Daoy (cell line): ENCODE data around the gene UQCC2. TPM values are rescaled to one million over a fixed set of nuclear protein-coding genes. Genes with fewer than 3 reads are reported as not detected.

ENCODE experiments used
- DNase-seq: peaks from one replicate; pipeline ENCODE4 v3.0.0-alpha.2; 2015; ENCODE audit warnings: low read depth
- total RNA-seq: library from RNA; depleted of rRNA; stranded (reverse); fragments of >200 nt; shearing (Covaris generic); gene quantifications from 2 replicates; pipeline ENCODE4 v1.2.3, GENCODE V29; 2014

The UQCC2 gene
- total RNA-seq, 1 experiment from 2014 or later, result 115 TPM

DNA sequence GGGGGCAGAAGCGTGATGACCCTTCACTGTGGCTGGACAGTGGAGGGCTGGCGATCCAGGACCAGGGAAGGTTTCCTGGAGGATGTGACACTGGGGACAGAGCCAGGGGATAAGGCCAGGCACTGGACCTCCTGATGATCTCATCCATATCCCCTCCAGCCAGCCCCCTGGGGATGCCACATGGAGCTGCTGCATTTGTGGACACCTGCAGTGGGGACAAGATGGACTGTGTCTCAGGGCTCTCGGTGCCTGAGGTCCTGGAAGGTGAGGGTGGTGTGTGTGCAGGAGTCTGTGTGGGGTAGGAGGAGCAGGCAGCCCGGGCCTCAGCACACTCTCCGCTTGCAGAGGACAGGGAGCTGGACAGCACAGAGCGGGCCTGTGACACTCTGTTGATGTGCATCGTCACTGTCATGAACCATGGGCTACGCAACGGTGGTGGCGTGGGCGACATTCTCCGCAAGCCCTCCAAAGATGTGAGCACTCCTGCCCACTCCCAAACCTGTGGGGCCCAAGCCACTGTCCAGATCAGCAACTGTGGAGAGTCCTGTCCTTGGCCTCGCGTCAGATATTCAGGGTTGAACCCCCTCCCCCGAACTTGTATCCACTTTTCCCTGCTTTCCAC is 19.9 kb downstream of the UQCC2 start:
- no peak for DNase-seq

DNA sequence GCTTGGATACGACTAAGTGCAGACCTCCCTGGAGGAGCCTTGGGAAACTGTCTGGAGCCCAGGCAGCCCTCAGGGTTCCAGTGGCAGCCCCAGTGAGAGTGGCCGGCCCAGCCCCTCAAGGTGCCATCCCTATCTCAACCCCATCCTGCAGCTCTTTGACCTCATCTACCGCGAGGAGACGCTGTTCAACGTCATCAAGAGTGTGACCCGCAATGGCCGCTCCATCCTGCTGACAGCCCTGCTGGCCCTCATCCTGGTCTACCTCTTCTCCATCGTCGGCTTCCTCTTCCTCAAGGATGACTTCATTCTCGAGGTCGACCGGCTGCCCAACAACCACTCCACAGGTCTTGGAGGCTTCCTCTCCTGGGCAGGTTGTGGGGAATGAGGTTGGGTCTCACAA is 20.7 kb downstream of the UQCC2 start:
- DNase-seq, result no peak

DNA sequence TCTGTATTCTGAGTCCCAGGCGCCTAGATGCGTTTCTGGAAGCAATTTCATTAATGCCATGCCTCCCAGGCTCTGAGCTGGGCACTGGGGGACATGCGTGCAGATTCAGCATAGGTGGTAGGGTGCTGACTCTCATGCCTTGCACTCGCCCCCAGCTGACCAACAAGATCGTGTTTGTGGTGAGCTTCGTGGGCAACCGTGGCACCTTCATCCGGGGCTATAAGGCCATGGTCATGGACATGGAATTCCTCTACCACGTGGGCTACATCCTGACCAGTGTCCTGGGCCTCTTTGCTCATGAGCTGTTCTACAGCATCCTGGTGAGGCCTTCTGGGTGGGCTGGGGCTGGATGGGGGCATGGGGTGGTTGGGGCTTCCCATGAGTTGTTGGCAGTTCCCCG is 21.6 kb downstream of the UQCC2 start:
- no peak for DNase-seq

DNA sequence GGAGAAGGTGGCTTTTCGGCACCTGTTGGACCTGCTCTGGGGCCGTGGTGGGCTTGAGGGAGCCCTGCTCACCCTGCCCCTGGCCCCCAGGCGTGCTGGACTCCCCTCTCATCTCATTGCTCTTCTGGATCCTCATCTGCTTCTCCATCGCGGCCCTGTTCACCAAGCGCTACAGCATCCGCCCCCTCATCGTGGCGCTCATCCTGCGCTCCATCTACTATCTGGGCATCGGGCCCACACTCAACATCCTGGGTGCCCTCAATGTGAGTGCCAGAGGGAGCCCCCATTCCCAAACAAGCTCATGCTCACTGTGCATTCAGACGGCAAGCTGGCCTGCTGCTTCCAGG is 22.4 kb downstream of the UQCC2 start:
- DNase-seq, result no peak

DNA sequence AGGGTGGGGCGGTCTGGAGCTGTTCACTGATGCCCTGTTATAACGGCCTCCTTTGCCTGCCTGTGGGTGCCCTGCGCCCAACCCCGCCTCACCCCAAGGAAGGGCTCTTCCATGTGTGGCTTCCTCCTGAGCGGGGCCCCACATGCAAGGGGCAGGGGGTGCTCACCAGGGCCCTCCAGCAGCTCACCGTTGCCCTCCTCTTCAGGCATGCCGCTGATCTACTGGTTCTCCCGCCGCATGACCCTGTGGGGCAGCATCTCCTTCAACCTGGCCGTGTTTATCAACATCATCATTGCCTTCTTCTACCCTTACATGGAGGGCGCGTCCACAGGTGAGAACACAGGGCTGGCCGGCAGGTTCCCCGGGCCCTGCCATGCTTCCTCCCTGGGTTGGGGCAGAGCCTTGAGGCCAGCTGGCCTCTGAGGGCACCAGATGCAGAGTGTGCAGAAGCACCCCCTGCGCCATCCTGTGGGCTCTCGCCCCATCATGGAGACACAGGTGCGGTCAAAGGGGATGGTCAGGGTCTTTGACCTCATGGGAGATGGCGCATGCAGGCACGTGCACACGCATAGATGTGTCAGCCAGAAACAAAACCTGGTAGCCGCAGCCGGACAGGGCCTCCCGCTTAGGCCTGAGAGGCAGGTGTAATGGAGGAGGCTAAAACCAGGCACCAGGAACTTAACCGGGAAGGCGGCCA is 22.9 kb downstream of the UQCC2 start:
- DNase-seq, result no peak

DNA sequence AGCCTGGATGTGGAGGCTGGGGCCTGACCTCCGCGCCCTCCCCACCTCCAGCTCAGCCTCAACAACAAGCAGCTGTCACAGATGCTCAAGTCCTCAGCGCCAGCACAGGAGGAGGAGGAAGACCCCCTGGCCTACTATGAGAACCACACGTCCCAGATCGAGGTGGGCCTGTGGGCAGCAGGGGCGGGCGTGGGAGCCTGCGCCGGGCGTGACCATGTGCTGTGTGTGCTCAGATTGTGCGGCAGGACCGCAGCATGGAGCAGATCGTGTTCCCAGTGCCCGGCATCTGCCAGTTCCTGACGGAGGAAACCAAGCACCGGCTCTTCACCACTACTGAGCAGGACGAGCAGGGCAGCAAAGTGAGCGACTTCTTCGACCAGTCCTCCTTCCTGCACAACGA is 23.5 kb downstream of the UQCC2 start:
- DNase-seq, result no peak

DNA sequence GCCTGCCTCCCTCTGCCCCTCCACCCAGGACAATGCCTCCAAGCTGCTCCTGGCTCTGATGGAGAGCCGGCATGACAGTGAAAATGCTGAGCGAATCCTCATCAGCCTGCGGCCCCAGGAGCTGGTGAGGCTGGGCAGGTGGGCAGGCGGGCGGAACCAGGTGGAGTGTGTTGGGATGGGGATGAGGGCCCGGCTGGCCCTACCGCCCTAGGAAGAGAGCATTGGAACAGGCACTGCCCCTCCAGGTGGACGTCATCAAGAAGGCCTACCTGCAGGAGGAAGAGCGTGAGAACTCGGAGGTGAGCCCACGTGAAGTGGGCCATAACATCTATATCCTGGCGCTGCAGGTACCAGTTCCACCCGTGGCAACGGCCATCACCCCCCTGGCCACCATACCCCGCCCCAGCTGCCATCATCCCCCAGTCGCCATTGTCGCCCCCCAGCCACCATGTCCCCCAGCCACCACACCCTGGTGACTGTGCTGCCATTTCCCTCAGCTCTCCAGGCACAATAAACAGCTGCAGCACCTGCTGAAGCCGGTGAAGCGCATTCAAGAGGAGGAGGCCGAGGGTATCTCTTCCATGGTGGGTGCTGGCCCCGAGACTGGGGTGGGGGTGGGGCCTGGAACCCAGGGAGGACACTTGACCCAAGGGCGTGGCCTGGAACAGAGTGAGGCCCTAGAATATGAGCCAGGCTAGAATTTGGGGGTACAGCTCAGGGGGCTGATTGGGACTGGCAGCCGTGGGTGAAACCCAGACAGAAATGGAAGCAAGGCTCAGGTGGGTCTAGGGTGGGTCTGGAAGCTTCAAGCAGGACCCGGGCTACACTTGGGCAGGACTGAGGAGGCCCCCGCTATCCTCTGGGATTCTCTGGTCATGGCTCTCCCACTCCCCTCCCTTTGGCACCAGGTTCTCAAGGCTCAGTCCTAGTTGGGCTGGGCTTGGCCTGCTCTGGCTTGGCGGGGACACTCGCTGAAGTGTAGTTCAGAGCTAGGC is 24.2 kb downstream of the UQCC2 start:
- no peak for DNase-seq

DNA sequence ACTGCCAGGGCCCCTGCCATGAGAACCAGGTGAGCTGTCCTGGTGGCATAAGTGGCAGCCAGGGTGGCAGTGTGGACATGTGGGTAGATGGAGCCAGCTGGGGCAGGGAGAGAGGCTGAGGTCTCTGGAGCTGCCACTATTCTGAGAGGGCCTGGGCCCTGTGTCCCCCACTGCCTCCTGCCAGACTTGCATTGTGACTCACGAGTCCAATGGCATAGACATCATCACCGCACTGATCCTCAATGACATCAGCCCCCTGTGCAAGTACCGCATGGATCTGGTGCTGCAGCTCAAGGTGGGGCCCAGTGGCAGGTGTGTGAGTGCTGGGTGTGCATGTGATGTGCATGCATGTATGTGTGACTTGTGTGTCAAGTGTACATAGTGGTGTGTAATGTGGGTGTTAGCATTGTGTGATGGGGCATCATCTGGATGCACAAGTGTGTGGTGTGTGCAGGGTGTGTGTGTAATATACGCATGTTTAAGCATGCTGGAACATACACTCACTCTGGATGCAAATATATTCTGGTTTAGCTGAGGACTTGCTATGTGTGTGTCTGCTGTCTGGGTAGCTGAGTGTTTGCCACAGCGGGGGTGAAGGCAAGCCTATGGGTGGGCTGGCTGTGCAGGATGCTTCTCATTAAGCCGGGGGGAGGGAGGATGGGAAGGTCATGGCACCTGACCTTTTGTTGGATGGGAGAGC is 25.1 kb downstream of the UQCC2 start:
- DNase-seq, result no peak

DNA sequence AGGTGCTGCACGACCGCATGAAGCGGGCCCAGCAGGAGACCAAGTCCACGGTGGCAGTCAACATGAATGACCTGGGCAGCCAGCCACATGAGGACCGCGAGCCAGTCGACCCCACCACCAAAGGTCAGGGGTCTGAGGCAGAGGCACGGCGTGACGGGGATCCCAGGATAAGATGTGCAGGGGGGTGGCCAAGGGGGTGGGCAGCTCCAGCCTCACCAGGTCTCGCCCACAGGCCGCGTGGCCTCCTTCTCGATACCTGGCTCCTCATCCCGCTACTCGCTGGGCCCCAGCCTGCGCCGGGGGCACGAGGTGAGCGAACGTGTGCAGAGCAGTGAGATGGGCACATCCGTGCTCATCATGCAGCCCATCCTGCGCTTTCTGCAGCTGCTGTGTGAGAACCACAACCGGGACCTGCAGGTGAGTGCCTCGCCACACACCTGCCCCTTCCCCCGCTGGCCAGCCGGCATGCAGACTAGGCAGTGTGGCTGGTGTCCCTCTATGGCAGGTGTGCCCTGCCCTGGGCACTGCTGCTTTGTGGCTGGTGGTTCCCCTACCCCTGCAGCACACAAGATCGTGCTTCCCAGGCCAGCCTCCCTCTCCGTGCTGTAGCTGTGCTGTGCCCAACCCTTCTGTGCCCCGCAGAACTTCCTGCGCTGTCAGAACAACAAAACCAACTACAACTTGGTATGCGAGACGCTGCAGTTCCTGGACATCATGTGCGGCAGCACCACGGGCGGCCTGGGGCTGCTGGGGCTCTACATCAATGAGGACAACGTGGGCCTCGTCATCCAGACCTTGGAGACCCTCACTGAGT is 25.9 kb downstream of the UQCC2 start:
- DNase-seq, result no peak

DNA sequence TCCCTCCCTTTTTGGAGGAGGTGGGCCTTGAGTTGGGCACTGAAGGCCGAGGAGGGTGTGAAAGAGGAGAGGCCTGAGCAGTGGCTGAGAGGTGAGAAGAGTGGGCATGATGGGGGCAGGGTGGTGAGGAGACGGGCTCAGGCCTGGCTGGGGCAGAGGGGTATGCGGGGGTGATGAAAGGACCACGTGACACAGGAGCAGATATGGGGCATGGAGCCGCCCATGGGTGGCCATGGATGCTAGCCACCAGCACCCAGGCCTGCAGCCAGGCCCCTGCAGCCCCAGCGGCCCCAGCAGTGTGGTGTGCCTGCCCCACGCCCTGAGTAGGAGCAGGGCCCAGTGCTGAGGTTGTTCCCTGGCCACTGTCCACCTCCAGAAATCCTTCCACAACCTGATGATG is 26.5 kb downstream of the UQCC2 start:
- DNase-seq, result no peak

DNA sequence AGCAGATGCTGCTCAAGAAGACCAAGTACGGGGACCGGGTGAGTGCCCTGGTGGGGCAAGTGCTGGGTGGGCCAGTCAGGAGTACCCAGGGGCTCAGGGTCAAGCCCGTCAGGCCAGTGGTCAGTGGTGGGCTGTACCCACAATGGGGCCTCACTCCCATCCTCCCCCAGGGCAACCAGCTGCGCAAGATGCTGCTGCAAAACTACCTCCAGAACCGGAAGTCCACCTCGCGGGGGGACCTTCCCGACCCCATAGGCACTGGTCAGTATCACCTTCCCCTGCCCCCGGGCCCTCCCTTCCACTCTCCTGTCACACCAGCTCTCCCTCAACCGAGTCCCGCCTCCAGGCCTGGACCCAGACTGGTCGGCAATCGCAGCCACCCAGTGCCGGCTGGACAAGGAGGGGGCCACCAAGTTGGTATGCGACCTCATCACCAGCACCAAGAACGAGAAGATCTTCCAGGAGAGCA is 27.0 kb downstream of the UQCC2 start:
- no peak for DNase-seq

DNA sequence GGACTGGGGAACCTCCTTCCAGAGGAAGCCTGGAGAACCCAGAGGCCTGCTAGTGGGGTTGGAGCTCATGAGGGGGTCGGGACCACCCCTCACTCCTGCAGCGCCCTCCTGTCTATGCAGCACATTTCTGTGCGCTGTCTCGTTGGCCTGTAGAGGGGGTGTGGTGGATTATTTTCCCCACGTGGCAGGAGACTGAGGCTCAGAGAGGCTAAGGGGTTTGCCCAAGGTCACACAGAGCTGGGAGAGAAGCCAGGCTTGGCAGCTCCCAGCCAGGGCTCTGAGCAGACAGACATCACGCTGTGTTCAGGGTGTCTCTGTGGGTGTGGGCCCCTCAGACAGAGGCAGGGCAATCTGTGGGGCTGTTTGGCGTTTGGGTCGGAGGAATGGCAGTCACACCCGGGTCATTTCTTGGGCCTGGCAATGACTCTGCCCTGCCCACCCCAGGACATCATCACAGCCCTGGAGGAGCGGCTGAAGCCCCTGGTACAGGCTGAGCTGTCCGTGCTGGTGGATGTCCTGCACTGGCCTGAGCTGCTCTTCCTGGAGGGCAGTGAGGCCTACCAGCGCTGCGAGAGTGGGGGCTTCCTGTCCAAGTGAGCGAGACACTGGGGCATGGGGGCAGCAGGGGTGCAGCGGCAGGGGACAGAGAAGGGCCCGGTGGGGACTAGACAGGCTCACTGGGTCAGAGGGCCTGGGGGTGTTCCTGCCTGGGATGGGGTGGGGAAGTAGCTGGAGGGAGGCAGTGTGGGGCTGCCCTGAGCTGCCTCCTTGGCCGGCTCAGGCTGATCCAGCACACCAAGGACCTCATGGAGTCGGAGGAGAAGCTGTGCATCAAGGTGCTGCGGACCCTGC is 27.7 kb downstream of the UQCC2 start:
- DNase-seq, result no peak

DNA sequence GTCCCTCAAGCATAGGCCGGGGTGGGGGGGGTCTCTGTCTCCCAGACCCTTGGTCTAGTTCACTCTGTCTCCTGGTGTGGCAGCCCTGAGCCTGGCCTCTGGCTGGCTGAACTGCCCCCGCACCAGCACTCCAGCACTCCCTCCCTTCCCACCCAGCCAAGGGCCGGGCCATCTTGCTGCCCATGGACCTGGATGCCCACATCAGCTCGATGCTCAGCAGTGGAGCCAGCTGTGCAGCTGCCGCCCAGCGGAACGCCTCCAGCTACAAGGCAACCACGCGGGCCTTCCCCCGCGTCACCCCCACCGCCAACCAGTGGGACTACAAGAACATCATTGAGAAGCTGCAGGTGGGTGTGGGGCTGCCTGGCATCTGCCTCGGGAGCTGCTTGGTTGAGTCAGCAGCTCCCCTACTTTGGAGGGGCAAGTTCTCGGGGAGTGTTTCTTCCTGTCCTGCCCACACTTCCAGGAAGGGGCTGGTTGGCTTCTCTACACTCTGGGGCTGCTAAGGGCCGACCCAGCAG is 28.4 kb downstream of the UQCC2 start:
- DNase-seq, result no peak

DNA sequence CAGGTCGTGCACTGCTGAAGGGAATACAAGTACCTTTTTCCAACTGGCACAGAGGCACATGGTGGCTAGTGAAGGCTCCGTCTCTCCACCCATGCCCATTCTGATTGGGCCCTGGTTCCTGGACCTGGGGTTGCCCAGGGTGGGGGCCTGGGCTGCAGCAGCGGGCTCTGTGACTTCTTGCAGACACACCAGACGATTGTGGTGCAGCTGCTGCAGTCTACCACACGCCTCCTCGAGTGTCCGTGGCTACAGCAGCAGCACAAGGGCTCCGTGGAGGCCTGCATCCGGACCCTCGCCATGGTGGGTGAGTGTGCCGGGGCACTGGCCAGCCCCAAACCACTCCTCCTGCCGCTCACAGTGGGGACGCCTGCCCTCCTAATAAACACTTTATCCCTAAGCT is 29.2 kb downstream of the UQCC2 start:
- DNase-seq, result no peak

DNA sequence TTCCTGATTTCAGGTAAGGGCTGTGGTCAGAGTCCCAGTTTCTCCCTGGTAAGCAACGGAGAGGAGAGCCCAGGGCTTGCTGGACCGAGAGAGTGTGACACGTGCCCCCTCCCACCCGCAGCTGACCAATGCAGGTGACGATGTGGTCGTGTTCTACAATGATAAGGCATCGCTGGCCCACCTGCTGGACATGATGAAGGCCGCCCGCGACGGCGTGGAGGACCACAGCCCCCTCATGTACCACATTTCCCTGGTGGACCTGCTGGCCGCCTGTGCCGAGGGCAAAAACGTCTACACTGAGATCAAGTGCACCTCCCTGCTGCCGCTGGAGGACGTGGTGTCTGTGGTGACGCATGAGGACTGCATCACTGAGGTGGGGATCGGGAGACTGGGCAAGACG is 31.7 kb downstream of the UQCC2 start:
- DNase-seq, result no peak

DNA sequence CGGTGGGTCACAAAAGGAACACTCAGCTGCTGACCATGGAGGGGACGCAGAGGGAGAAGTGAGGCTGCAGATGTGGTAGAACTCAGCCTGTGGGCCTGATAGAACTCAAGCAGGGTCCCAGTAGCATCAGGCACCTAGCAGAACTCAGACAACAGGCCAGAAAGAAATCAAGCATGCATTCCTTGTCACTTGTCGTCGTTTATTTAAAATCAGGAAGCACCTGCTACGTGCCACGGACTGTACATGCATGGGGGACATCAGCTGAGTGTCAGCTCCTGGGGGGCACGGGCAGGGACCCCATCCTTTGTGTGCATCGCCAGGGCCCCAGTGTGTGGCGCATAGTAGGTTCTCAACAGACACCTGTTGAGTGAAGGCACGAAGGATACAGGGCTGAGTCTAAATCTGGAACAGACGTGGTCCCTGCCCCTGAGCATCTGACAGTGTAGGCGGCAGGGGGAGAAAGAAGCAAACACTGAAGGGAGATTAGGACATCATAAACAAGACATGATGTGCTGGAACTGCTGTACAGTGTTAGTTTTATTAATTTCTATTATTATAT is 32.5 kb downstream of the UQCC2 start:
- DNase-seq, result no peak

DNA sequence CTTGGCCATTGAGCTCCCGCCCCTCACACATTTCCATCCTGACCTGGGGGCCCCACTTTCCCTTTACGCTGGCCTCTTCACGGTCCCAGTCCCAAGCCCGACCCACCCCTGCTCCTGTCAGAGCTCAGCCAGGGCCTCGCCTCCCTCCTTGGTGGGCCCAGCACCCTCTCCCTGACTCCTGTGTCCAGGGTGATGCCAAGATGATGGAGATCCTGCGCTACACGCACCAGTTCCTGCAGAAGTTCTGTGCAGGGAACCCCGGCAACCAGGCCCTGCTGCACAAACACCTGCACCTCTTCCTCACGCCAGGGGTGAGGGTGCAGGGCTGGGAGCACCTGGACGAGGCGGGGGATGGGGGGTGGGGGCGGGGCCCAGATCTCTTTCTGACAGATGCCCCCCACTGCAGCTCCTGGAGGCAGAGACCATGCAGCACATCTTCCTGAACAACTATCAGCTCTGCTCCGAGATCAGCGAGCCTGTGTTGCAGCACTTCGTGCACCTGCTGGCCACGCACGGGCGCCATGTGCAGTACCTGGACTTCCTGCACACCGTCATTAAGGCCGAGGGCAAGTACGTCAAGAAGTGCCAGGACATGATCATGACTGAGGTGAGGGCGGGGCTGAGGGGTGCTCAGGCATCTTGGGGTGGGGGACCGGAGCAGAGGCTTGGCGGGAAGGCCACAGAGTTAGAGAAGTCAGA is 33.1 kb downstream of the UQCC2 start:
- DNase-seq, result no peak

DNA sequence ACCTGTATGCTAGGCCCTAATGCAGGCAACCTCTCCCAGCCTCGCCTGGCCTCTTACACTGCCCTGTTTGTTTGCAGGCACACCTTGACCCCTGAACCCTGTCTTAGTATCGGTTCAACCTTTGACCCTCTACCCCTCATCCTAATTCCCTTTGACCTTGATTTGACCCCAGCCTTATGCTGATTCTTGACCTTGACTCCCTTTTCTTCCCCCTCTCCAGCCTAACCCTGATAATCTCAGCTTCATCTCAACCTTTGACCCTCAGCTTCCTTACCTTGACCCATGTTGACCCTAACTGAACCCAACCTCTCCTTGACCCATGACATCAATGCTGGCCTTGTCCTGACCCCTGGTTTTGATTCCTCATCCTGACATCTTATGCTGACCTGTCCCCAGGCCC is 33.8 kb downstream of the UQCC2 start:
- DNase-seq, result no peak

DNA sequence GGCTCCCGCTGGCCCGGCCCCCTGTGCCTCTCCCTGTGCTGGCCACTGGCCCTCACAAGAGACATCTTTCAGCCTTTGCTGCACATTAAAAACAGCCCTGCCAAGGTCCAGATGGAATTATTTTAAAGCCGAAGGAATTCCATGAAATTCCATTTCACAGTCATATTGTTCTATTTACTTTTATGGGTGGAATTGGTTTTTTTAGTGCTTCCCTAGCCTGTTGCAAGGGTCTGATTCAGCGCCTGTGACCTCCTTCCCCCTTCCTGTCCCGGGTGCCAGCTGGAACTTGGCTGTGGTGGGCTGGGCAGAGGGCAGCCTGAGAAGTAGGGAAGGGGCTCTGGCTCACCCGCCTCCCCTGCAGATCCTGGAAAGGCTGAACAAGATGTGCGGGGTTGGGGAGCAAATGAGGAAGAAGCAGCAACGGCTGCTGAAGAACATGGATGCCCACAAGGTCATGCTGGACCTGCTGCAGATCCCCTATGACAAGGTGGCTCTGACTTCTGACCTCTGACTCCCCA is 34.3 kb downstream of the UQCC2 start:
- peak; percentile 35 for DNase-seq
